ENCODE data around the gene TOE1.
A peak's percentile ranks its signal among the peaks of the same experiment; 100 is the strongest.

Gene TOE1

GRCh38 chr1:45335855-45336324 is 4.1 kb upstream of the TOE1 start:
- TF ChIP-seq ZFX (IDR thresholded peaks at IDR 0.05) (no peak), CTCF (conservative IDR thresholded peaks at IDR 0.05) (no peak)
- H3K27ac ChIP-seq, result no peak overlapping the region

- no peak for TF ChIP-seq ZFX (IDR thresholded peaks at IDR 0.05)
- no peak for TF ChIP-seq CTCF (conservative IDR thresholded peaks at IDR 0.05)
- no peak overlapping the region for H3K27ac ChIP-seq
Observed at GRCh38 chr1:45337630-45338325, 2.2 kb upstream of the TOE1 start.

DNA sequence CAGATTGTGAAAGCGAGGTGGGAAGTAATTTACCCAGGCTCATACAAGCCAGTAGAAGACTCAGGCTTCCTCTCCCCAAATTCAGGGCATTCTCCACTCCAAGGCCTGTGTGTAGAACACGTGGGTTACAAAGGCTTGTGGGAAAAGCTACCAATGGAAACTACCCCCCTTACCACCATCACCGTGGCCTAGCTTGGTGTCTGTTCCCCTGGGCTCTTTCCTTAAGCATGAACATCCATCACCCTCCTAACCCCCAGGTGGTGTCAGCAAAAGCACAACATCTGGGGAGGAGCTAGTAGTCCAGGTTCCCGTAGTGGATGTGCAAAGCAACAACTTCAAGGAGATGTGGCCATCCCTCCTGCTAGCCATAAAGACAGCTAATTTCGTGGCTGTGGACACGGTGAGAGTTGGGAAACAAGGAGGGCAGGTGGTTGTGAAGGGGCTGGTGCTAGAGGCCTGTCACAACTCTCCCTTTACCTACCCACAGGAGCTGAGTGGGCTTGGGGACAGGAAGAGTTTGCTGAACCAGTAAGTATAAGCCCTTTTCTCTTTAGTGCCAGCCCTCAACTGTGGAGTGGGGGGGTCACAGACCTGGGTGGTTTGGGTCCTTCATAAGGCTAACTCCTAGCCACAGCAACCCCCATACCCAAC is 971 bp downstream of the TOE1 start:
- no peak for TF ChIP-seq CTCF (conservative IDR thresholded peaks at IDR 0.05)
- no peak for TF ChIP-seq ZFX (IDR thresholded peaks at IDR 0.05)
- H3K27ac ChIP-seq, result peak overlapping the region; percentile 94

- H3K27ac ChIP-seq, result no peak overlapping the region
- no peak for TF ChIP-seq ZFX (IDR thresholded peaks at IDR 0.05)
- no peak for TF ChIP-seq CTCF (conservative IDR thresholded peaks at IDR 0.05)
Observed at GRCh38 chr1:45344499-45344898, 4.5 kb downstream of the TOE1 start.

DNA sequence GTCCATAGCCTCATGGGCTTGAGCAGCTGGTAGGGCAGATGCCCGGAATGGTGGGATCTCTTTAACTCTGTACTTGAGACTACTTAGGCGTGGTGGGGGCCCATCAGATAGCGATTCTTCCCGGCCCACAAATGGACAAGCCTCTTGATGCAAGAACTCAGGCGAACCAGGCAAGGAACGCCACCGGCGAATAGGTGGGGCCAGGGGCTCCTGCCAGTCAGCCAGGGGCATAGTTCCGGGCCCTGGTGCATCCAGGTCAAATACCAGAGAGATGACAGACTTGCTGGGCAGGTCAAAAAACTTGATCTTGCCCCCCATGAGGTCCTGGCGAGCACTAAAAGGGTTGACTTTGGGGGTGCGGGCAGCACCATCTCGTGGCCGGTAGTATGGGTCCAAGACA is 5.0 kb downstream of the TOE1 start:
- no peak for TF ChIP-seq CTCF (conservative IDR thresholded peaks at IDR 0.05)
- TF ChIP-seq ZFX (IDR thresholded peaks at IDR 0.05), result no peak
- H3K27ac ChIP-seq, result no peak overlapping the region

- TF ChIP-seq ZFX (IDR thresholded peaks at IDR 0.05) (no peak), CTCF (conservative IDR thresholded peaks at IDR 0.05) (no peak)
- no peak overlapping the region for H3K27ac ChIP-seq
Observed at GRCh38 chr1:45346473-45346872, 6.5 kb downstream of the TOE1 start.

- no peak for TF ChIP-seq ZFX (IDR thresholded peaks at IDR 0.05)
- no peak for TF ChIP-seq CTCF (conservative IDR thresholded peaks at IDR 0.05)
- peak overlapping the region; percentile 67 for H3K27ac ChIP-seq
Observed at GRCh38 chr1:45348020-45348419, 8.1 kb downstream of the TOE1 start.

All from C4-2B (cell line).